Measurements from ENCODE around the gene PCDHA3. TPM values are rescaled to one million over a fixed set of nuclear protein-coding genes. Genes with fewer than 3 reads are reported as not detected.

The PCDHA3 gene
- 0.78 to 1.3 TPM (median 0.88 TPM) in 5 replicates for total RNA-seq (2022; extraction: Qiagen RNA extraction; ENCODE audit: low read depth)

GRCh38 chr5:140800816-140801493, at the start of gene PCDHA3:
Gene PCDHA3 (plus strand): TSS chr5:140801057.

GRCh38 chr5:140785905-140786686, 14.8 kb upstream of the PCDHA3 start, which contains the start of gene PCDHA1:
Gene PCDHA1 (plus strand): TSS chr5:140786140.

GRCh38 chr5:140794595-140795258, 6.1 kb upstream of the PCDHA3 start, which contains the start of gene PCDHA2:
Gene PCDHA2 (plus strand): TSS chr5:140794852.

GRCh38 chr5:140806834-140807775, 6.2 kb downstream of the PCDHA3 start, which contains the start of gene PCDHA4:
Gene PCDHA4 (plus strand): TSS chr5:140807068.

GRCh38 chr5:140821375-140822280, 20.8 kb downstream of the PCDHA3 start, which contains the start of gene PCDHA5:
Gene PCDHA5 (plus strand): TSS chr5:140821613.

GRCh38 chr5:140827704-140828361, 27.0 kb downstream of the PCDHA3 start, which contains the start of gene PCDHA6:
Gene PCDHA6 (plus strand): TSS chr5:140827960. CDS start chr5:140828092, 132 bp downstream.

GRCh38 chr5:140833993-140834392, 33.1 kb downstream of the PCDHA3 start, which contains the start of gene PCDHA7:
Gene PCDHA7 (plus strand): TSS chr5:140834269. CDS start chr5:140834384, 115 bp downstream.

GRCh38 chr5:140840978-140841962, 40.4 kb downstream of the PCDHA3 start, which contains the start of gene PCDHA8:
Gene PCDHA8 (plus strand): TSS chr5:140841187. CDS start chr5:140841322, 135 bp downstream.

GRCh38 chr5:140848139-140849102, 47.6 kb downstream of the PCDHA3 start, which contains the start of gene PCDHA9:
Gene PCDHA9 (plus strand): TSS chr5:140848382. CDS start chr5:140848496, 114 bp downstream.

Other genes starting within 250 kb of the PCDHA3 start
- 35.0 to 47.4 TPM (median 44.6 TPM) in 5 replicates for gene SRA1, start 243.6 kb upstream of the PCDHA3 start, total RNA-seq (2022; extraction: Qiagen RNA extraction; ENCODE audit: low read depth)
- gene APBB3, start 236.5 kb upstream of the PCDHA3 start, total RNA-seq (2022; extraction: Qiagen RNA extraction; ENCODE audit: low read depth): 5.2 to 6.8 TPM (median 5.5 TPM) in 5 replicates
- 70.9 to 80.3 TPM (median 77.6 TPM) in 5 replicates for gene SLC35A4, start 236.2 kb upstream of the PCDHA3 start, total RNA-seq (2022; extraction: Qiagen RNA extraction; ENCODE audit: low read depth)
- 3.0 to 4.8 TPM (median 4.6 TPM) in 5 replicates for gene CD14, start 167.9 kb upstream of the PCDHA3 start, total RNA-seq (2022; extraction: Qiagen RNA extraction; ENCODE audit: low read depth)
- 9.1 to 14.6 TPM (median 12.8 TPM) in 5 replicates for gene TMCO6, start 161.6 kb upstream of the PCDHA3 start, total RNA-seq (2022; extraction: Qiagen RNA extraction; ENCODE audit: low read depth)
- gene NDUFA2, start 153.4 kb upstream of the PCDHA3 start, total RNA-seq (2022; extraction: Qiagen RNA extraction; ENCODE audit: low read depth): 110 to 128 TPM (median 113 TPM) in 5 replicates
- 82.9 to 107 TPM (median 88.8 TPM) in 5 replicates for gene IK, start 153.2 kb upstream of the PCDHA3 start, total RNA-seq (2022; extraction: Qiagen RNA extraction; ENCODE audit: low read depth)
- gene WDR55, start 136.2 kb upstream of the PCDHA3 start, total RNA-seq (2022; extraction: Qiagen RNA extraction; ENCODE audit: low read depth): 27.1 to 30.4 TPM (median 30.0 TPM) in 5 replicates
- 0.37 to 0.97 TPM (median 0.64 TPM) in 5 replicates for gene DND1, start 127.5 kb upstream of the PCDHA3 start, total RNA-seq (2022; extraction: Qiagen RNA extraction; ENCODE audit: low read depth)
- 73.2 to 85.5 TPM (median 78.1 TPM) in 5 replicates for gene HARS1, start 109.7 kb upstream of the PCDHA3 start, total RNA-seq (2022; extraction: Qiagen RNA extraction; ENCODE audit: low read depth)
- gene HARS2, start 109.6 kb upstream of the PCDHA3 start, total RNA-seq (2022; extraction: Qiagen RNA extraction; ENCODE audit: low read depth): 33.2 to 42.4 TPM (median 37.4 TPM) in 5 replicates
- gene ZMAT2, start 100.6 kb upstream of the PCDHA3 start, total RNA-seq (2022; extraction: Qiagen RNA extraction; ENCODE audit: low read depth): 80.6 to 110 TPM (median 84.5 TPM) in 5 replicates
- 0.09 to 0.18 TPM (median 0.15 TPM) in 5 replicates for gene PCDHA1, start 14.9 kb upstream of the PCDHA3 start, total RNA-seq (2022; extraction: Qiagen RNA extraction; ENCODE audit: low read depth)
- gene PCDHA2, start 6.2 kb upstream of the PCDHA3 start, total RNA-seq (2022; extraction: Qiagen RNA extraction; ENCODE audit: low read depth): 0.06 to 0.10 TPM (median 0.07 TPM) in 3 of 5 replicates, not detected in the others
- gene PCDHA4, start 6.0 kb downstream of the PCDHA3 start, total RNA-seq (2022; extraction: Qiagen RNA extraction; ENCODE audit: low read depth): 1.6 to 2.2 TPM (median 2.0 TPM) in 5 replicates
- gene PCDHA5, start 20.6 kb downstream of the PCDHA3 start, total RNA-seq (2022; extraction: Qiagen RNA extraction; ENCODE audit: low read depth): 0.50 to 0.74 TPM (median 0.70 TPM) in 5 replicates
- gene PCDHA6, start 26.9 kb downstream of the PCDHA3 start, total RNA-seq (2022; extraction: Qiagen RNA extraction; ENCODE audit: low read depth): 0.05 to 0.09 TPM (median 0.08 TPM) in 3 of 5 replicates, not detected in the others
- gene PCDHA7, start 33.2 kb downstream of the PCDHA3 start, total RNA-seq (2022; extraction: Qiagen RNA extraction; ENCODE audit: low read depth): 0.08 to 0.13 TPM (median 0.10 TPM) in 5 replicates
- 0.03 to 0.11 TPM in 2 of 5 replicates, not detected in the others for gene PCDHA8, start 40.1 kb downstream of the PCDHA3 start, total RNA-seq (2022; extraction: Qiagen RNA extraction; ENCODE audit: low read depth)
- 0.02 to 0.07 TPM in 2 of 5 replicates, not detected in the others for gene PCDHA9, start 47.3 kb downstream of the PCDHA3 start, total RNA-seq (2022; extraction: Qiagen RNA extraction; ENCODE audit: low read depth)
- gene PCDHA10, start 54.8 kb downstream of the PCDHA3 start, total RNA-seq (2022; extraction: Qiagen RNA extraction; ENCODE audit: low read depth): 0.03 to 0.05 TPM (median 0.04 TPM) in 4 of 5 replicates, not detected in the other
- gene PCDHA11, start 67.9 kb downstream of the PCDHA3 start, total RNA-seq (2022; extraction: Qiagen RNA extraction; ENCODE audit: low read depth): 0.06 to 0.96 TPM (median 0.11 TPM) in 5 replicates
- 2.5 to 3.4 TPM (median 3.1 TPM) in 5 replicates for gene PCDHA12, start 74.3 kb downstream of the PCDHA3 start, total RNA-seq (2022; extraction: Qiagen RNA extraction; ENCODE audit: low read depth)
- gene PCDHA13, start 81.1 kb downstream of the PCDHA3 start, total RNA-seq (2022; extraction: Qiagen RNA extraction; ENCODE audit: low read depth): 0.07 to 0.17 TPM (median 0.10 TPM) in 5 replicates
- 2.4 to 3.3 TPM (median 3.0 TPM) in 5 replicates for gene PCDHAC1, start 125.2 kb downstream of the PCDHA3 start, total RNA-seq (2022; extraction: Qiagen RNA extraction; ENCODE audit: low read depth)
- 4.0 to 5.0 TPM (median 4.4 TPM) in 5 replicates for gene PCDHAC2, start 165.4 kb downstream of the PCDHA3 start, total RNA-seq (2022; extraction: Qiagen RNA extraction; ENCODE audit: low read depth)

Data from A549 treated with GW870086 at 1 μM for 4 hours (cell line).